PC-3 (cell line): Measurements from ENCODE around the gene OR6C65. TPM values are rescaled to one million over a fixed set of nuclear protein-coding genes. Genes with fewer than 3 reads are reported as not detected.
"Not testable (repeated sequence)": the region's sequence is repeated elsewhere in the genome, so short reads cannot be mapped to it uniquely, and the experiment has no call there.

Experiments
- ATAC-seq: fragments of 200-7000 bp; cut with Tn5 transposase; 2 replicates; pipeline ENCODE4 v1.9.1; 2020; ENCODE audit warnings: mild to moderate bottlenecking, moderate library complexity
- BruUV-seq: library from RNA; stranded (reverse); fragments of 400-500 nt; replicated peaks from 2 replicates; lab custom pipeline; 2021; lab: Mats Ljungman, UMichigan
- CTCF ChIA-PET: fragments of 300-600 bp; sonication (Branson Sonifier 250); formaldehyde crosslinking; loops from one replicate; lab custom pipeline; 2022; ENCODE audit warnings: antibody characterized with exemption; lab: Charles Lee
- POLR2A ChIA-PET: fragments of 300-600 bp; sonication (Branson Sonifier 250); formaldehyde crosslinking; loops from one replicate; lab custom pipeline; 2022; ENCODE audit warnings: antibody characterized with exemption; ENCODE audit not compliant: unreplicated experiment; lab: Charles Lee
- DNase-seq: peaks from one replicate; pipeline ENCODE4 v3.0.0-alpha.2; 2015
- H2AFZ ChIP-seq: fragments of 300-600 bp; sonication (generic); 2 replicates; pipeline ENCODE4 v1.6.0; 2016; ENCODE audit warnings: antibody characterized with exemption, low read length
- H3F3A ChIP-seq: fragments of 300-600 bp; sonication (generic); one replicate; pipeline ENCODE4 v1.6.0; 2017; ENCODE audit warnings: antibody characterized with exemption, low read length, control low read depth, mild to moderate bottlenecking; ENCODE audit not compliant: unreplicated experiment
- H3K27ac ChIP-seq: fragments of 300-600 bp; sonication (generic); 2 replicates; pipeline ENCODE4 v1.5.1; 2016; ENCODE audit warnings: mild to moderate bottlenecking, low read length
- H3K27me3 ChIP-seq: fragments of 300-600 bp; sonication (generic); 2 replicates; pipeline ENCODE4 v1.6.1; 2016; ENCODE audit warnings: low read length, mixed read lengths
- H3K36me3 ChIP-seq: fragments of 300-600 bp; sonication (generic); 2 replicates; pipeline ENCODE4 v1.6.1; 2016; ENCODE audit warnings: low read depth, mixed run types, low read length, mixed read lengths
- H3K4me1 ChIP-seq: fragments of 300-600 bp; sonication (generic); 2 replicates; pipeline ENCODE4 v1.5.1; 2016; ENCODE audit warnings: low read length; ENCODE audit not compliant: insufficient read depth
- H3K4me2 ChIP-seq: fragments of 300-600 bp; sonication (generic); 2 replicates; pipeline ENCODE4 v1.6.0; 2016; ENCODE audit warnings: low read length
- H3K4me3 ChIP-seq: fragments of 300-600 bp; sonication (generic); 2 replicates; pipeline ENCODE4 v1.5.1; 2016; ENCODE audit warnings: mild to moderate bottlenecking, low read length, mixed read lengths
- H3K79me2 ChIP-seq: fragments of 300-600 bp; sonication (generic); 2 replicates; pipeline ENCODE4 v1.6.1; 2017; ENCODE audit warnings: low read length, mixed read lengths
- H3K9ac ChIP-seq: fragments of 300-600 bp; sonication (generic); 2 replicates; pipeline ENCODE4 v1.6.0; 2016; ENCODE audit warnings: mild to moderate bottlenecking, low read length
- H3K9me2 ChIP-seq: fragments of 300-600 bp; sonication (generic); replicated peaks from 2 replicates; pipeline ENCODE4 v1.6.1; 2016; ENCODE audit warnings: mixed run types, low read length, mixed read lengths
- H3K9me3 ChIP-seq: fragments of 300-600 bp; sonication (generic); 2 replicates; pipeline ENCODE4 v1.6.1; 2016; ENCODE audit warnings: low read length, mixed read lengths
- H4K20me1 ChIP-seq: fragments of 300-600 bp; sonication (generic); 2 replicates; pipeline ENCODE4 v1.6.1; 2016; ENCODE audit warnings: low read length, mixed read lengths
- intact Hi-C: fragments of 100-400 bp; cut with micrococcal nuclease; formaldehyde crosslinking; loops from 2 replicates; pipeline ENCODE4 v1.9.0; 2023
- total RNA-seq: library from RNA; depleted of rRNA; stranded (reverse); fragments of >200 nt; gene quantifications from 2 replicates; pipeline ENCODE4 v1.2.3, GENCODE V29; 2014

Gene OR6C65
- total RNA-seq, 1 experiment from 2014 or later, result not detected

DNA sequence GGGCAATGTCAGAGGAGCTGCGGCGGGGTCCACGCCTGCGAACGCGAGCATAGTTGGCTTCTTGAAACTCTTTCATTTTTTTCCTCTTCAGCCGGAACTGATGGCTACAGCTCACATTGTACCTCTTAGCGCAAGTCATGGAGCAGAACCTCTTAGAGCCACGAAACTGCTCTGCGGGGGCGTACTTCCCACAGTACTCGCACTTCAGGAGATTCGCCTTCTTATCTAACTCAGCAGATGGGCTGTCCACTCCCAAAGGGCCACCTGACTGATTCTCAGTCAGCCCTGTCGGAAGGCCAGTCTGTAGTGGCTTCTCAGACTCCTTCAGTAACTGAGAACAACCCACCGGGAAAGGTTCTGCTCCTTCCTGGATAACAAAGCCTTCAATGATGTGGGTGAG lies 11.8 kb downstream of the OR6C65 start:
- H3K9ac ChIP-seq, DNase-seq, H3K4me2 ChIP-seq, H3K79me2 ChIP-seq, H3K9me2 ChIP-seq, H3K27ac ChIP-seq, CTCF ChIA-PET, H3K4me3 ChIP-seq, BruUV-seq, POLR2A ChIA-PET, H4K20me1 ChIP-seq, H3K36me3 ChIP-seq, ATAC-seq, H2AFZ ChIP-seq, H3F3A ChIP-seq, intact Hi-C loops, H3K9me3 ChIP-seq, H3K4me1 ChIP-seq: not testable (repeated sequence)
- peaks cover 20% of the 10 kb centered on the region for H3K27me3 ChIP-seq

DNA sequence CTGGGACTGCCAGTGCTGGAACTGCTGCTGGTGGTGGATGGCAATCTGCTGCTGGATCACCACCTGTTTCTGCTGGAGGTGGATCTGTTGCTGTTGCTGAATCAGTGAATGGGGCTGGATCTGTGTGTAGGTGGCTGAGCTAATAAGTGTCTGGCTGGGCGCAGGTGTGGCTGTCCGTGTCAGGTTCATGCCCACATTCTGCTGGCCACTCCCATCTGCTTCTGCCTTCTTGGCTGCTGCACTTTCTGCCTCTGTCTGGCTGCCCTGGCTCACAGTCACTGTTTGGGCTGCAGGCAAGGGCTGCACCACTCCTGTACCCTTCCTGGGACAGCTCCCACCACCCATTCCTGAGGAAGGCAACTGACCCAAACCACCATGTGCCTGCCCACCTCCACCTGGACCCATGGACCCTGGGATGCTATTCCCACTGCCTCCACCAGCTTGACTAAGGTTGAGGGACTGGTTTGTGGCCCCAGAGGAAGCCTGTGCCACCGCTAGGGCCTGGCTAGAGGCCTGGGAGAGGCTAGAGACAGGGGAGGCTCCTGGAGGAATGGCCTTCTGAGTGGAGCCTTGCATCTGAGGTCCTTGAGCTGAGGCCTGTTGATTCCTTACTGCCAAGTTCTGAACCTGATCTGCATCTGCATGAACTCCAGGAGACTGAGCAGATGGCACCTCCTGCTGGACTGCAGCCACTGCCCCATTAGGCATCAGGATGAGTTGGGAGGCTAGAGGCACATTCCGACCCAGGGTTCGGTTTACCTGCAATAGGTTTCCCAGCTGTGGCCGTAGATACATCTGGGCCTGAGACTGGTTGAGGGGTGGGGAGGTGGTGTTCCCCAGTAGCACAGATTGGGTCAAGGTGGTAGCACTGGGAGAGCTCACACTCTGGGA lies 13.4 kb downstream of the OR6C65 start:
- ATAC-seq, CTCF ChIA-PET: not testable (repeated sequence)

DNA sequence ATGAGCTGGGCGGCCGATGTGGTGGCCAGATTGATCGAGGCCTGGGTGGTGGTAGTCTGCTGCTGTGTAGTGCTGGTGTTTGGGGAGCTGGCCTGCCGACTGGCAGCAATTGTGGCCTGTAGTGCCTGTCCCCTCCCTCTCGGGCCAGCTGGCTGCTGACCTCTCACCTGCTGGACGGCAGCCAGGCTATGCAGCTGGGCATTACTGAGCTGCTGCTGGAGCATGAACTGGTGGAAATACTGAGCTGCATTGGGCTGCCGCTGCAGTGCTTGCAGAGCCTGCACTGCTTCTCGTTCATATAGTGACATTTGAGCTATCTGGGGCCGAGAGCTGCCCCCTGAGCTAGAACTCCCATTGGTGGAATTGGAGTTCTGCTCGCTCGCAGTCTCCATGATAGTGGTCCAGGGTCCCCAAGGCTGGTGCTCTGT lies 14.1 kb downstream of the OR6C65 start:
- H3K4me1 ChIP-seq, H3K4me3 ChIP-seq, H4K20me1 ChIP-seq, ATAC-seq, H3K9me2 ChIP-seq, DNase-seq, intact Hi-C loops, H3K79me2 ChIP-seq, BruUV-seq, CTCF ChIA-PET, H3K9me3 ChIP-seq, POLR2A ChIA-PET, H3K4me2 ChIP-seq, H3F3A ChIP-seq, H3K9ac ChIP-seq, H2AFZ ChIP-seq, H3K27ac ChIP-seq, H3K36me3 ChIP-seq: not testable (repeated sequence)
- peaks cover 26% of the 10 kb centered on the region for H3K27me3 ChIP-seq

More for the DNA sequence above, 13.4 kb downstream of the OR6C65 start:
- H3K9ac ChIP-seq, H3F3A ChIP-seq, DNase-seq, H3K4me1 ChIP-seq, BruUV-seq, H3K9me3 ChIP-seq, H3K36me3 ChIP-seq, H2AFZ ChIP-seq, POLR2A ChIA-PET, H3K9me2 ChIP-seq, H3K79me2 ChIP-seq, intact Hi-C loops, H3K4me2 ChIP-seq, H4K20me1 ChIP-seq, H3K27ac ChIP-seq, H3K4me3 ChIP-seq: not testable (repeated sequence)
- H3K27me3 ChIP-seq, result peaks cover 26% of the 10 kb centered on the region

DNA sequence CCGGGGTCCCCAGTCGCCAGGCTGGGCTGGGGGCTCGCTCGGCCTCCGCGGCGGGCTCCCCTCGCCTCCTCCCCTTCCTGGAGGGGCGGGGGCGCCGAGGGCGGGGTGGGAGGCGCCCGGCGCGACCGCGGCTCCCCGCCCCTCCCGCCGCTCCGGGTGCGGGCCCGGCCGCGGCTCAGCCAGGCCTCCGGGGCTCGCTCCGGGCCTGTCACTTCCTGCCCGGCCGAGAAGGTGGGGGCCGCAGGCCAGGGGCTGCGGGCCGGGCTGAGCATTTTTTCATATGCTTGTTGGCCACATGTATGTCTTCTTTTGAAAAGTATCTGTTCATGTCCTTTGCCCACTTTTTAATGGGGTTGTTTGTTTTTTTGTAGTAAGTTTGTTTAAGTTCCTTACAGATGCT lies 14.6 kb downstream of the OR6C65 start:
- BruUV-seq, H3K4me2 ChIP-seq: not testable (repeated sequence)

More for the DNA sequence above, 14.6 kb downstream of the OR6C65 start:
- CTCF ChIA-PET, H3F3A ChIP-seq, H3K4me3 ChIP-seq, H3K4me1 ChIP-seq, H3K9ac ChIP-seq, H3K79me2 ChIP-seq, DNase-seq, ATAC-seq, intact Hi-C loops, POLR2A ChIA-PET, H3K36me3 ChIP-seq, H4K20me1 ChIP-seq, H3K9me2 ChIP-seq, H3K9me3 ChIP-seq, H2AFZ ChIP-seq, H3K27ac ChIP-seq: not testable (repeated sequence)
- H3K27me3 ChIP-seq, result peaks cover 26% of the 10 kb centered on the region
